ENCODE measurements around the gene PRAMEF1.
"Not testable (repeated sequence)": the region's sequence is repeated elsewhere in the genome, so short reads cannot be mapped to it uniquely, and the experiment has no call there.

Gene PRAMEF1

DNA sequence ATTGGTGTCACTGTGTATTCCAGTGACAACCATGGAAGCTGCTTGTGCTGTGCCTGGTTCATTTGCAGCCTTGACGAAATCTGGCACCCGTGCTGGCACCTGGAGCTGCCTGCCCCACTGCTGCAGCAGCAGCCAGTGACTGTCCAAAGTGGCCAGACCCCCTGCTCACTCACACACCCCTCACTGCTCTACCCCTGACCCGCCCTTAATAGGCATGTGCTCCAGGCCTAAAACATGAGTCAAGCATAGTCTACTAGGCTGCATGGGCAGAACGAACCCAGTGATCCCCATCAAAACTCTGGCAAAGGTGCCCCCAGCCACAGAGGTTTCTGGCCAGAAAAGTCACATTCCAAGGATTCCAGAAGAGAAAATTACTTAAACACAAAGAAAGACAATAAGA, 7.7 kb downstream of the PRAMEF1 start:
- DNase-seq (ENCODE audit: low spot score) = no peak
- in situ Hi-C loops (cut with MboI; ENCODE audit: low sequenced_read_pairs, unreplicated experiment) = loop anchor here (25.0 kb wide), 1 partner anchor 438 kb away; the partner anchor contains the start of gene PRAMEF18
- TF ChIP-seq, protein P1, sequence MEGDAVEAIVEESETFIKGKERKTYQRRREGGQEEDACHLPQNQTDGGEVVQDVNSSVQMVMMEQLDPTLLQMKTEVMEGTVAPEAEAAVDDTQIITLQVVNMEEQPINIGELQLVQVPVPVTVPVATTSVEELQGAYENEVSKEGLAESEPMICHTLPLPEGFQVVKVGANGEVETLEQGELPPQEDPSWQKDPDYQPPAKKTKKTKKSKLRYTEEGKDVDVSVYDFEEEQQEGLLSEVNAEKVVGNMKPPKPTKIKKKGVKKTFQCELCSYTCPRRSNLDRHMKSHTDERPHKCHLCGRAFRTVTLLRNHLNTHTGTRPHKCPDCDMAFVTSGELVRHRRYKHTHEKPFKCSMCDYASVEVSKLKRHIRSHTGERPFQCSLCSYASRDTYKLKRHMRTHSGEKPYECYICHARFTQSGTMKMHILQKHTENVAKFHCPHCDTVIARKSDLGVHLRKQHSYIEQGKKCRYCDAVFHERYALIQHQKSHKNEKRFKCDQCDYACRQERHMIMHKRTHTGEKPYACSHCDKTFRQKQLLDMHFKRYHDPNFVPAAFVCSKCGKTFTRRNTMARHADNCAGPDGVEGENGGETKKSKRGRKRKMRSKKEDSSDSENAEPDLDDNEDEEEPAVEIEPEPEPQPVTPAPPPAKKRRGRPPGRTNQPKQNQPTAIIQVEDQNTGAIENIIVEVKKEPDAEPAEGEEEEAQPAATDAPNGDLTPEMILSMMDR (IDR thresholded peaks at IDR 0.05; ENCODE audit: borderline replicate concordance, control extremely low read depth, extremely low read depth, insufficient read depth, missing control alignments) = no peak

DNA sequence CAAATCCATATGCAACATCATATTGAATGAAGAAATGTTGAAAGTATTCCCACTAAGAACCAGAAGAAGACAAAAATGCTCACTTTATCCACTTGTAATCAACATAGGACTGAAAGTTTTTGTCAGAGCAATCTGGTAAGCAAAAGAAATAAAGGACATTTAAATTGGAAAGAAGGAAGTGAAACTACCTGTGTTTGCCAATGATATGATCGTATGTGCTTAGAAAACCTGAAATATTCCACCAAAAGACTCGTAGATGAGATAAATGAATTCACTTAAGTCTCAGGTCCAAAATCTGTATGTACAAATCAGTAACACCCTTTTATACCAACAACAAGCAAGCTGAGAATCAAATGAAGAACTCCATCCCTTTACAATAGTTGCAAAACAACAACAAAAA, 8.5 kb downstream of the PRAMEF1 start:
- no peak for DNase-seq (ENCODE audit: low spot score)
- in situ Hi-C loops (cut with MboI; ENCODE audit: low sequenced_read_pairs, unreplicated experiment) = loop anchor here (25.0 kb wide), 1 partner anchor 438 kb away; the partner anchor contains the start of gene PRAMEF18
- TF ChIP-seq, protein P1 (IDR thresholded peaks at IDR 0.05; ENCODE audit: borderline replicate concordance, control extremely low read depth, extremely low read depth, insufficient read depth, missing control alignments) = no peak

GRCh38 chr1:12809933-12810332, 18.7 kb downstream of the PRAMEF1 start:
- TF ChIP-seq, protein P1 (IDR thresholded peaks at IDR 0.05; ENCODE audit: borderline replicate concordance, control extremely low read depth, extremely low read depth, insufficient read depth, missing control alignments) = no peak
- in situ Hi-C loops (cut with MboI; ENCODE audit: low sequenced_read_pairs, unreplicated experiment) = no loop called here
- no peak for DNase-seq (ENCODE audit: low spot score)

DNA sequence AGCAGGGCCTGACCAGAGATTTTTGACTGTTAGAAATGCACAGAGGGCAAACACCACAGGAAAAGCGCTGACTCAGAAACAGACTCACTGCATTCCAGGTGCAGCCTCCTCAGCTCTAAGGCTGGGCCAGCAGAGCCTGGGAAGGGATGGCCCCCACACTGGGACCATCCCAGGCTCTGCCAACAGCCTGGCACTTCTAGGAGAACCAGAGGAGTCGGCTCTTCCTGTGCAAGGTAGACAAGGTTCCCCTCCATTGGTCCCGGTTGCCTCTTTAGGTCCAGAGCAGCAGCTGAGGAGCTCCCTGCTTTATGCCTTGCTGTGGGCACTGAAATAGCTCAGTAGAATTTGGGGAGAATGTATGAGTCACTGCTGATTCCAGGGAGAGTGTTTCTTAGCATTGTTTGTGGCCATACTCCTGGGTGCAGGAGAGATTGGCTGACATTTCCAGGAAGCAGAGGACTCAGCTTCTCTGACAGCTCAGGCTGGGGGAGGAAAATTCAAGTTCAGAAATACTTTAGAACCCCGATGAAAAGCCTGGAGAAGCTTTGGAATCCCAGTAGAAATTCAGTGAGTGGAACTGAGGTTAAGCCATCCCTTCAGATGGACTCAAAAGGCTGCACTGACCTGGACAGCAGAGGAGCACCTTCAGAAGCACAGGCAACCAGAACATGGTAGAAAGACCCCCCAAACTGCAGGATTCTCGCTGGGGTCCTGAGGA, 19.7 kb downstream of the PRAMEF1 start:
- TF ChIP-seq, protein P1 (IDR thresholded peaks at IDR 0.05; ENCODE audit: borderline replicate concordance, control extremely low read depth, extremely low read depth, insufficient read depth, missing control alignments) = no peak
- in situ Hi-C loops (cut with MboI; ENCODE audit: low sequenced_read_pairs, unreplicated experiment) = no loop called here
- no peak for DNase-seq (ENCODE audit: low spot score)

- in situ Hi-C loops (cut with MboI; ENCODE audit: low sequenced_read_pairs, unreplicated experiment) = no loop called here
- TF ChIP-seq, protein P1 (IDR thresholded peaks at IDR 0.05; ENCODE audit: borderline replicate concordance, control extremely low read depth, extremely low read depth, insufficient read depth, missing control alignments) = no peak
- DNase-seq (ENCODE audit: low spot score) = no peak
Observed at GRCh38 chr1:12811409-12811784, 20.2 kb downstream of the PRAMEF1 start.

DNA sequence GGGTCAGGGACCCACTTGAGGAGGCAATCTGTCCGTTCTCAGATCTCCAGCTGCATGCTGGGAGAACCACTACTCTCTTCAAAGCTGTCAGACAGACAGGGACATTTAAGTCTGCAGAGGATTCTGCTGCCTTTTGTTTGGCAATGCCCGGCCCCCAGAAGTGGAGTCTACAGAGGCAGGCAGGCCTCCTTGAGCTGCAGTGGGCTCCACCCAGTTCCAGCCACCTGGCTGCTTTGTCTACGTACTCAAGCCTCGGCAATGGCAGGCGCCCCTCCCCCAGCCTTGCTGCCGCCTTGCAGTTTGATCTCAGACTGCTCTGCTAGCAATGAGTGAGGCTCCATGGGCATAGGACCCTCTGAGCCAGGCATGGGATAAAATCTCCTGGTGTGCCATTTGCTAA, 27.9 kb downstream of the PRAMEF1 start:
- in situ Hi-C loops (cut with MboI; ENCODE audit: low sequenced_read_pairs, unreplicated experiment); DNase-seq (ENCODE audit: low spot score): not testable (repeated sequence)

DNA sequence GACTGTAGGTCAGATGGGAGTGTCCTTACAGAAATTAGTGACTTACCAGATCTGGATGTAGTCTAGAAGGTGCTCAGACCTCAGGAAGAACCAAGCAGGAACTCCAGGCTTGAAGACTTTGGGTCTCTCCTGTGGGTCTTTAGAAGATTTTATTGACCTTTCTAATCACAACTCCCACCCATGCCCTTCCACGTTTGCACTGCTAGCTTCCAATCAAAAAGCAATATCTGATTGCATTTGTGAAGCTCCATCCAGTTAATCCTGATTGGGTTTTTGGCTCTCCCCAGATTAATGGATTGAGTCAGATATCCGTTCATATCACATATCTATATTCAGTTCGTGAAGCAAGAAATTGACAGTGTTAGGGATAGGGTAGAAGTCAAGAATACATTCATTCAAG, 40.1 kb downstream of the PRAMEF1 start, which contains the start of gene PRAMEF11:
TSS of gene PRAMEF11 (minus strand) at position 101 of the 400 bp plus-strand sequence. CDS start 2,621 bp downstream, outside the sequence.
- in situ Hi-C loops (cut with MboI; ENCODE audit: low sequenced_read_pairs, unreplicated experiment); DNase-seq (ENCODE audit: low spot score): not testable (repeated sequence)

DNA sequence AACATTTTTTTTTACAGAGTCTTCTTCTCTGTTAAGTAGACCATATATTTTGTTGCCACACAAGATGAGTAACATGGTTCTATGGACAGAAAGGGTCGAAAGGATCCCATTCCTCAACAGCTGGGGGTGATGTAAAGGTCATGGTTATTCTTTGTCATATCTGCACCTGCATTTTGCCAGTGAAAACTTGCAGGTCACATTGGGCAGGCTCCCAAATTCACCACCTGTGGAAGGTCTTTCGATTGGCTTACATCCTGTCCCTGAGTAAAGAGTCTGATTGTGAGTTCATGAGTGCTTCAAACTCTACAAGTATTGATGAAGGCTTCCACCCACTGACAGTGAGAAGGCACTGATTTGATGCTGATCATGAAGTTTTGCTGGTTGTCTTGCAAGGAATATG, 42.1 kb downstream of the PRAMEF1 start:
- in situ Hi-C loops (cut with MboI; ENCODE audit: low sequenced_read_pairs, unreplicated experiment); DNase-seq (ENCODE audit: low spot score): not testable (repeated sequence)
